GDM1 (cell line): ENCODE results near the gene HENMT1.
"Not testable (repeated sequence)": the region's sequence is repeated elsewhere in the genome, so short reads cannot be mapped to it uniquely, and the experiment has no call there.

ENCODE experiments used
- DNase-seq: peaks from one replicate; lab custom pipeline; 2025; lab: John Stamatoyannopoulos, UW

Gene HENMT1

GRCh38 chr1:108671143-108671542 lies 10.2 kb upstream of the HENMT1 start:
- no peak for DNase-seq

- DNase-seq = no peak
Observed at GRCh38 chr1:108670131-108670773, 9.4 kb upstream of the HENMT1 start.

GRCh38 chr1:108669679-108670078 lies 8.8 kb upstream of the HENMT1 start:
- no peak for DNase-seq

GRCh38 chr1:108668777-108669176 lies 7.9 kb upstream of the HENMT1 start:
- DNase-seq = no peak

- DNase-seq = not testable (repeated sequence)
Observed at GRCh38 chr1:108667422-108667821, 6.5 kb upstream of the HENMT1 start.

- no peak for DNase-seq
Observed at GRCh38 chr1:108665771-108666170, 4.9 kb upstream of the HENMT1 start.

GRCh38 chr1:108665067-108665466 lies 4.2 kb upstream of the HENMT1 start:
- no peak for DNase-seq

GRCh38 chr1:108664481-108664880 lies 3.6 kb upstream of the HENMT1 start:
- no peak for DNase-seq

GRCh38 chr1:108663074-108663473 lies 2.2 kb upstream of the HENMT1 start:
- no peak for DNase-seq

GRCh38 chr1:108657356-108658080 lies 3.4 kb downstream of the HENMT1 start:
- no peak for DNase-seq

- DNase-seq = no peak
Observed at GRCh38 chr1:108653431-108654105, 7.3 kb downstream of the HENMT1 start.

GRCh38 chr1:108646648-108647269 lies 14.1 kb downstream of the HENMT1 start:
- peak; percentile 76 for DNase-seq

GRCh38 chr1:108646265-108646647 lies 14.6 kb downstream of the HENMT1 start:
- no peak for DNase-seq

- DNase-seq = no peak
Observed at GRCh38 chr1:108645564-108646184, 15.2 kb downstream of the HENMT1 start.

- peak; percentile 23 for DNase-seq
Observed at GRCh38 chr1:108644984-108645383, 15.9 kb downstream of the HENMT1 start.

- DNase-seq = peak; percentile 16
Observed at GRCh38 chr1:108643492-108644335, 17.2 kb downstream of the HENMT1 start.

- DNase-seq = not testable (repeated sequence)
Observed at GRCh38 chr1:108640863-108641262, 20.0 kb downstream of the HENMT1 start.

GRCh38 chr1:108639899-108640560 lies 20.9 kb downstream of the HENMT1 start:
- no peak for DNase-seq

- no peak for DNase-seq
Observed at GRCh38 chr1:108636876-108637275, 24.0 kb downstream of the HENMT1 start.

GRCh38 chr1:108634521-108634920 lies 26.4 kb downstream of the HENMT1 start:
- no peak for DNase-seq

- DNase-seq = no peak
Observed at GRCh38 chr1:108628665-108629064, 32.2 kb downstream of the HENMT1 start.
